22Rv1 (cell line): ENCODE measurements around the gene CHCHD4.

Experiments
- ZFX ChIP-seq: fragments of 450-650 bp; IDR thresholded peaks from 2 replicates; pipeline ENCODE4 v1.6.1; 2017; ENCODE audit warnings: antibody characterized with exemption, borderline replicate concordance
- TF ChIP-seq, protein P1 (sequence below): fragments of 450-650 bp; IDR thresholded peaks from 2 replicates; pipeline ENCODE4 v1.5.1; 2017; ENCODE audit warnings: mild to moderate bottlenecking

DNA sequence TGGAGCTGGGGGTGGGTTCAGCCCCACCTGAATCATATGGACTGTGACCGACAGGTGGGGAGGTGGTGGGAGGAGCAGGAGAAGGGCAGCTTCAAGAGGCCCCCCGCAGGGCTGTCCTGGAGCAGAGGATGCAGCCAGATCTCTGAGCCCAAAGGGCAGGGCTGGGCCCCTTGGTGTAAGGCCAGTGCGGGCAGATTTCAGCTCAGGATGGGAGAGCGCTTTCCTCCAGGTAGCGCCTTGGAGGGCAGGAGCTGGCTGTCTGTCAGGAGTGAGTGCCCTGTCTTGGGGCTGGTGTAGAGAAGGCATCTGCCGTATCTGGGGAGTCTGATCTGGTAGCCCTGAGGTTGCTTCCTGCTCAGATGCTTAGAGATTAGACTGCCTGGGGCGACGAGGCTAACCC is 7.5 kb upstream of the CHCHD4 start:
- TF ChIP-seq, protein P1, sequence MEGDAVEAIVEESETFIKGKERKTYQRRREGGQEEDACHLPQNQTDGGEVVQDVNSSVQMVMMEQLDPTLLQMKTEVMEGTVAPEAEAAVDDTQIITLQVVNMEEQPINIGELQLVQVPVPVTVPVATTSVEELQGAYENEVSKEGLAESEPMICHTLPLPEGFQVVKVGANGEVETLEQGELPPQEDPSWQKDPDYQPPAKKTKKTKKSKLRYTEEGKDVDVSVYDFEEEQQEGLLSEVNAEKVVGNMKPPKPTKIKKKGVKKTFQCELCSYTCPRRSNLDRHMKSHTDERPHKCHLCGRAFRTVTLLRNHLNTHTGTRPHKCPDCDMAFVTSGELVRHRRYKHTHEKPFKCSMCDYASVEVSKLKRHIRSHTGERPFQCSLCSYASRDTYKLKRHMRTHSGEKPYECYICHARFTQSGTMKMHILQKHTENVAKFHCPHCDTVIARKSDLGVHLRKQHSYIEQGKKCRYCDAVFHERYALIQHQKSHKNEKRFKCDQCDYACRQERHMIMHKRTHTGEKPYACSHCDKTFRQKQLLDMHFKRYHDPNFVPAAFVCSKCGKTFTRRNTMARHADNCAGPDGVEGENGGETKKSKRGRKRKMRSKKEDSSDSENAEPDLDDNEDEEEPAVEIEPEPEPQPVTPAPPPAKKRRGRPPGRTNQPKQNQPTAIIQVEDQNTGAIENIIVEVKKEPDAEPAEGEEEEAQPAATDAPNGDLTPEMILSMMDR: no peak
- TF ChIP-seq ZFX: no peak
